Adrenal gland (tissue), 12 donors: ENCODE results near the gene POLR3GL. TPM values are rescaled to one million over a fixed set of nuclear protein-coding genes. Genes with fewer than 3 reads are reported as not detected.

Source experiments
- DNase-seq, 7 donors: peaks; one replicate each; pipeline ENCODE4 v3.0.0-alpha.2; 2019 to 2020
- H3K27ac ChIP-seq, 5 donors: fragments of 200-600 bp; sonication (generic) in 4 of 5; 1 replicate in 3 of 5; 2 replicates in 2 of 5; pipeline versions ENCODE4 v1.5.1 to v1.8.0; 2016 to 2020; ENCODE audit warnings: mild to moderate bottlenecking in 1 of 5
- H3K27me3 ChIP-seq: fragments of 200-600 bp; 2 replicates; pipeline ENCODE4 v1.8.0; 2021
- H3K36me3 ChIP-seq, 2 donors: fragments of 200-600 bp; replicated peaks in 1 of 2; 1 replicate in 1 of 2; 2 replicates in 1 of 2; pipeline versions ENCODE4 v1.5.1 to v1.8.0; 2018 to 2022
- H3K4me1 ChIP-seq, 2 donors: fragments of 200-600 bp; replicated peaks in 1 of 2; 1 replicate in 1 of 2; 2 replicates in 1 of 2; pipeline versions ENCODE4 v1.5.1 to v1.8.0; 2018 to 2021
- H3K4me3 ChIP-seq, 4 donors: fragments of 200-600 bp; sonication (generic) in 3 of 4; one replicate each; pipeline ENCODE4 v1.5.1; 2016 to 2018
- H3K9me3 ChIP-seq, 3 donors: fragments of 200-600 bp; sonication (generic) in 1 of 3; replicated peaks in 1 of 3; 1 replicate in 2 of 3; 2 replicates in 1 of 3; pipeline versions ENCODE4 v1.5.1 to v1.8.0; 2016 to 2021
- POLR2A ChIP-seq, 2 donors: fragments of 450-650 bp; IDR thresholded peaks; one replicate each; pipeline ENCODE4 v1.6.1; 2017; ENCODE audit warnings: antibody characterized with exemption in 2 of 2, mild to moderate bottlenecking in 2 of 2, moderate library complexity in 1 of 2
- WGBS, 4 donors: extraction: QIAGEN DNeasy Blood & Tissue Kit in 2 of 4; methylation state at CpG; one replicate each; pipeline versions ENCODE4 v1.1.5 to v1.1.7; 2013 to 2017; 5-methylcytosine and 5-hydroxymethylcytosine counted together
- intact Hi-C, 2 donors: fragments of 100-400 bp; cut with DNase I; formaldehyde crosslinking; loops; one replicate each; pipeline versions ENCODE4 v1.14.1 to v1.15.0; 2022 to 2023
- polyA plus RNA-seq, 3 donors: library from polyadenylated mRNA; stranded (reverse); fragments of 200-250 nt in 2 of 3; fragments of 350-450 nt in 1 of 3; fragmentation: Illumina TruSeq in 1 of 3; extraction: RNeasy Lipid Tissue Mini Kit (QIAGEN cat#74804) in 1 of 3; gene quantifications; one replicate each; pipeline ENCODE4 v1.2.3, GENCODE V29; 2013 to 2014
- total RNA-seq, 9 donors: library from RNA; depleted of rRNA in 4 of 9; stranded (reverse); fragments of >200 nt in 4 of 9; fragments of 120-200 nt in 1 of 9; fragmentation: NEBNext Ultra II Directional in 1 of 9; extraction: Animal tissue kit (Norgen Biotek cat#: 25700) in 1 of 9; gene quantifications; one replicate each; pipeline versions ENCODE4 v1.1.0 to v1.2.4, GENCODE V29; 2013 to 2023
- TF ChIP-seq, protein P1 (sequence below), 6 experiments: fragments of 450-650 bp in 4 of 6; fragments of 200-600 bp in 2 of 6; sonication (generic) in 1 of 6; IDR thresholded peaks; 1 replicate in 5 of 6; 2 replicates in 1 of 6; pipeline versions ENCODE4 v1.5.1 to v1.8.0; 2016 to 2021; ENCODE audit warnings: antibody characterized with exemption in 6 of 6, mild to moderate bottlenecking in 2 of 6, moderate library complexity in 1 of 6
- donor health status: healthy with polysubstance abuse.
- donor health status: Bipolar disorder and iron deficiency.
- donor health status: DM: yes; HTN: yes; CAD: no.
- donor health status: DM: no; HTN: no; CAD: no.
- donor health status: DM: no; HTN: no; CAD: no.
- donor health status: DM: yes; HTN: yes; CAD: no.

The POLR3GL gene
- total and polyA plus RNA-seq, 12 donors: 18.4 to 48.7 (median 32.4) TPM

DNA sequence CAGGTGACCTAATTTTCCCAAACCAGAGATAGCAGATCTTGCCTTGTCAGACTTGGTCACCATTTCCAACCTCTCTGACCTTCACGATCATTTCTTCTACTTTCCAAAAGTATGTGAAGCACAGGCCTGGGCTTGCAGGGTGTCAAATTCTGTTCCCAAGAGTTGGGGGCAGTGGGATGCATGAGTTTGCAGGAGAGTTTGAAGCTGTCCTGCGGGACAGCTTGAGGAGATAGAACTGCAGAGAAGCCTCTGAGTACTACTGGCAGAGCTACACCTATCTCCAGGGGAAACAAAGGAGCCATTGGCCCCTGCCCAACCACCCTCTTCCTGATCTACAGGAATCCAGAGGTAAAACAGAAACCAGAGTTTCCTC, 20.6 kb downstream of the POLR3GL start:
- peak overlapping the region in 1 of 4 donors; percentile 22 for H3K4me3 ChIP-seq
- DNase-seq: peak in 3 of 7 donors; percentile 27 to 52 (median 51)
- intact Hi-C loops: no loop called here
- H3K4me1 ChIP-seq: peaks cover 42 to 77% of the 10 kb centered on the region in 2 donors
- H3K27me3 ChIP-seq: no peaks in the 10 kb centered on the region
- no peak for TF ChIP-seq POLR2A (IDR thresholded peaks at IDR 0.05)
- TF ChIP-seq, protein P1, sequence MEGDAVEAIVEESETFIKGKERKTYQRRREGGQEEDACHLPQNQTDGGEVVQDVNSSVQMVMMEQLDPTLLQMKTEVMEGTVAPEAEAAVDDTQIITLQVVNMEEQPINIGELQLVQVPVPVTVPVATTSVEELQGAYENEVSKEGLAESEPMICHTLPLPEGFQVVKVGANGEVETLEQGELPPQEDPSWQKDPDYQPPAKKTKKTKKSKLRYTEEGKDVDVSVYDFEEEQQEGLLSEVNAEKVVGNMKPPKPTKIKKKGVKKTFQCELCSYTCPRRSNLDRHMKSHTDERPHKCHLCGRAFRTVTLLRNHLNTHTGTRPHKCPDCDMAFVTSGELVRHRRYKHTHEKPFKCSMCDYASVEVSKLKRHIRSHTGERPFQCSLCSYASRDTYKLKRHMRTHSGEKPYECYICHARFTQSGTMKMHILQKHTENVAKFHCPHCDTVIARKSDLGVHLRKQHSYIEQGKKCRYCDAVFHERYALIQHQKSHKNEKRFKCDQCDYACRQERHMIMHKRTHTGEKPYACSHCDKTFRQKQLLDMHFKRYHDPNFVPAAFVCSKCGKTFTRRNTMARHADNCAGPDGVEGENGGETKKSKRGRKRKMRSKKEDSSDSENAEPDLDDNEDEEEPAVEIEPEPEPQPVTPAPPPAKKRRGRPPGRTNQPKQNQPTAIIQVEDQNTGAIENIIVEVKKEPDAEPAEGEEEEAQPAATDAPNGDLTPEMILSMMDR (IDR thresholded peaks at IDR 0.05): no peak
- no peaks in the 10 kb centered on the region for H3K9me3 ChIP-seq
- H3K36me3 ChIP-seq: no peaks in the 10 kb centered on the region
- WGBS, 4 donors: 46 to 66% (median 60%) methylated on average over 2 of the region's 2 CpGs
- H3K27ac ChIP-seq: peak overlapping the region; percentile 29 to 96 (median 76)

DNA sequence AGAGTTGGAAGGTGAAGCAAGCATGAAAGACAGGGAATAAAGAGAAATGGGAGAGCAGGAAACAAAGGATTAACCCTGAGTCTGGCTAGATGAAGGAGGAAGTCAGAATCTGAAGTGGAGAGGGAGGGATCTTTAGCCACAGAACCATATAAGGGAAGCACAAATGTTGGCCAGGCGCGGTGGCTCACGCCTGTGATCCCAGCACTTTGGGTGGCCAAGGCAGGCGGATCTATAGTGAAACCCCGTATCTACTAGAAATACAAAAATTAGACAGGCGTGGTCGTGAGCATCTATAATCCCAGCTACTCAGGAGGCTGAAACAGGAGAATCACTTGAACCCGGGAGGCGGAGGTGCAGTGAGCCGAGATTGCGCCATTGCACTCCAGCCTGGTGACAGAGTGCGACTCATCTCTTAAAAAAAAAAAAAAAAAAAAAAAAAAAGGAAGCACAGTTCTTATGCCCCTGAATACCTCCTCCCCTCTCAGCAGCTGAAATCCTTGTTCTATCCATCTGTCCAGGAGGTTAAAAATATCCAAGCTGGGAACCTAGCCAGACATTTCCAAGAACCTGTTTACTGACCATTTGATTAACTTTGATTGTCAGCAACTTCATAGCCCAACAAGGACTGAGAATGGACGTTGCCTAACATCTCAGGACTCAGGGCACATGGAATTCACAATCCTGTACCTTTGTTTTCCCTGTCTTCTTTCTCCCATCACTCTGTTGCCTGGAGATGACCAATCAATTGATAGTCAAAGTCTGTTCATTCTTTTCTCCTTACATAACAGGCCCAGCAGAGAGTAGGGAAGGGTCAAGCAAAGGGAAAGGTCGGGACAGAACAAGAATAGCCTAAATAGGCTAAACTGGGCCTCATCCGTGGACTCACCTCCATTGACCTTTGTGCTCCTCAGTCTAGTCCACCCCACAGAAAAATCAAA, 21.3 kb downstream of the POLR3GL start:
- DNase-seq: peak; percentile 53 to 87 (median 79)
- intact Hi-C loops: no loop called here
- Histone ChIP-seq H3K27me3 (no peaks in the 10 kb centered on the region), H3K4me3 (peak overlapping the region in 1 of 4 donors; percentile 22), H3K9me3 (no peaks in the 10 kb centered on the region), H3K36me3 (no peaks in the 10 kb centered on the region), H3K4me1 (peaks cover 36 to 70% of the 10 kb centered on the region in 2 donors), H3K27ac (peak overlapping the region; percentile 60 to 96 (median 76))
- 35 to 41% (median 37%) methylated on average over 14 to 15 of the region's 15 CpGs for WGBS, 4 donors
- no peak for TF ChIP-seq POLR2A (IDR thresholded peaks at IDR 0.05)
- TF ChIP-seq, protein P1 (IDR thresholded peaks at IDR 0.05): no peak

DNA sequence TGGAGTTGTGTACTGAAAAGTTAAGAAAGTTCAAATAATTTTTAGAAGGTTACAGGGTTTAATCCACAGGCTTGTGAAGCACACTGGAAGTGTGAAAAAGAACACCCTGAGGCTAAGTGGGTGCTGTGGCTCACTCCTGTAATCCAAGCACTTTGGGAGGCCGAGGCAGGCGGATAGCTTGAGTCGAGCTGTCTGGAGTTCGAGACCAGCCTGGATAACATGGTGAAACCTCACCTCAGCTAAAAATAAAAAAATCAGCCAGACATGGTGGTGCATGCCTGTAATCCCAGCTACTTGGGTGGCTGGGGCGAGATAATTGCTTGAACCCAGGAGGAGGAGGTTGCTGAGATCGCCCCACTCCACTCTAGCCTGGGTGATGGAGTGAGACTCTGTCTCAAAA, 22.1 kb downstream of the POLR3GL start:
- 89 to 98% (median 94%) methylated on average over 6 of the region's 6 CpGs for WGBS, 4 donors

DNA sequence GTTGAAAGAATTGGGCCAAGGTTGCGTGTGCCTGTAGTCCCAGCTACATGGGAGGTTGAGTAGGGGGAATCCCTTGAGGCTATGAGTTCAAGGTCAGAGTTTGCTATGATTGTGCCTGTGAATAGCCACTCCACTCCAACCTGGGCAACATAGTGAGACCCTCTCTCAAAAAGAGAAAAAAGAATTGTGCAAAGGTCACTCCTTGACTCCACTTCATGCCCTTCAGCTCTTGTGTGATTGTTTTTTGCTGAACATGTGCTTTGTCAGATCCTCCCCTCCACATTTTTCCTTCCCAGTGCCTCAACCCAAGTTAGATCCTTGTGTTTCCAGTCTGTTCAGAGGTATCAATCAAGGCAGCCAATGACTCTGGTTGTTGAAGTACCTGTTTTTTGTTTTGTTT, 23.4 kb downstream of the POLR3GL start:
- 88 to 100% (median 96%) methylated on average over 1 of the region's 1 CpG for WGBS, 4 donors
- TF ChIP-seq, protein P1 (IDR thresholded peaks at IDR 0.05): no peak
- no peak for TF ChIP-seq POLR2A (IDR thresholded peaks at IDR 0.05)
- Histone ChIP-seq H3K36me3 (peaks cover 0 to 6% of the 10 kb centered on the region in 2 donors), H3K9me3 (no peaks in the 10 kb centered on the region), H3K27ac (peak overlapping the region in 3 of 5 donors; percentile 40 to 96 (median 54)), H3K27me3 (no peaks in the 10 kb centered on the region), H3K4me1 (peaks cover 33 to 61% of the 10 kb centered on the region in 2 donors), H3K4me3 (no peak overlapping the region)
- intact Hi-C loops: no loop called here
- peak in 2 of 7 donors; percentile 16 to 35 for DNase-seq

More for the DNA sequence above, 22.1 kb downstream of the POLR3GL start:
- H3K27me3 ChIP-seq: no peaks in the 10 kb centered on the region
- DNase-seq: peak in 3 of 7 donors; percentile 12 to 51 (median 13)
- H3K36me3 ChIP-seq: no peaks in the 10 kb centered on the region
- H3K4me3 ChIP-seq: no peak overlapping the region
- TF ChIP-seq, protein P1 (IDR thresholded peaks at IDR 0.05): no peak
- no peak for TF ChIP-seq POLR2A (IDR thresholded peaks at IDR 0.05)
- H3K9me3 ChIP-seq: no peaks in the 10 kb centered on the region
- peaks cover 29 to 63% of the 10 kb centered on the region in 2 donors for H3K4me1 ChIP-seq
- H3K27ac ChIP-seq: peak overlapping the region; percentile 60 to 96 (median 76)
- intact Hi-C loops: no loop called here
